HG02759 (cell line): ENCODE data around the gene TMEM132D.
"Not testable (repeated sequence)": the region's sequence is repeated elsewhere in the genome, so short reads cannot be mapped to it uniquely, and the experiment has no call there.

Experiments
- ATAC-seq: cut with Tn5 transposase; IDR thresholded peaks from one replicate; pipeline ENCODE4 v1.9.1; 2021; ENCODE audit warnings: mild to moderate bottlenecking, moderate library complexity; ENCODE audit not compliant: unreplicated experiment

TMEM132D gene

GRCh38 chr12:129549020-129549419 is 354.8 kb downstream of the TMEM132D start:
- not testable (repeated sequence) for ATAC-seq

- no peak for ATAC-seq
Observed at GRCh38 chr12:129544716-129545115, 359.1 kb downstream of the TMEM132D start.

GRCh38 chr12:129540954-129541353 is 362.9 kb downstream of the TMEM132D start:
- ATAC-seq = no peak

DNA sequence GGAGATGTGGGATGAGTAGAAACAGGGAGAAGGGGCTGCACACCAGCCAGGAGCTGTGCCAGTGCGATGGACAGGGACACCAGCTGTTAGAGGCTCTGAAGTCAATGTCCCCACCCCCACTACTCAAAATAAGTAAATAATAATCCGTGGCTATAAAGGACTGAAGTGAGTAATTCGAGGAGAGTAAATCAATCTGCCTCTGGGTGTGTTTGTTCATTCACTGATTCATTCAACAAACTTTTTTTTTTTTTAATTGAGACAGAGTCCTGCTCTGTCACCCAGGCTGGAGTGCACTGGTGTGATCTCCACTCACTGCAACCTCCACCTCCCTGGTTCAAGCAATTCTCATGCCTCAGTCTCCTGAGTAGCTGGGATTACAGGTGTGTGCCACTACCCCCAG is 363.6 kb downstream of the TMEM132D start:
- no peak for ATAC-seq

DNA sequence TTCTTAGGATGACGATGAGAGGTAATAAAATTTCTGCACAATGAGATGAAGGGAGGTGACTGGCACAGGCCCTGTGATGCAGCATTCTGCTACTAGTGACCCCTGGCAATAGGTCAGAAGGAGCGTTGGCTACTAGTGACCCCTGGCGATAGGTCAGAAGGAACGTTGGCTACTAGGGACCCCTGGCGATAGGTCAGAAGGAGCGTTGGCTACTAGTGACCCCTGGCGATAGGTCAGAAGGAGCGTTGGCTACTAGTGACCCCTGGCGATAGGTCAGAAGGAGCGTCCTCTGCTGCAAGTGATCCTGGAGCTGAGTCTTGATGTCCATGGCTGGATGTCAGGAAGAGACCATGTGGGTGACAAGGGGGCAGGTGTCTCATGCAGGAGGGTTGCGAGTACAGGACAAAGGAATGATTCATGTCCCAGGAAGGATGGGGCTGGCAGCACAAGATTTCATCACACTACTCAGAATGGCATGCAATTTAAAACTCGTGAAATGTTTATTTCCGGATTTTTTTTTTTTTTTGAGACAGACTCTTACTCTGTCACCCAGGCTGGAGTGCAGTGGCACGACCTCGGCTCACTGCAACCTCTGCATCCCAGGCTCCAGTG is 365.0 kb downstream of the TMEM132D start:
- not testable (repeated sequence) for ATAC-seq

DNA sequence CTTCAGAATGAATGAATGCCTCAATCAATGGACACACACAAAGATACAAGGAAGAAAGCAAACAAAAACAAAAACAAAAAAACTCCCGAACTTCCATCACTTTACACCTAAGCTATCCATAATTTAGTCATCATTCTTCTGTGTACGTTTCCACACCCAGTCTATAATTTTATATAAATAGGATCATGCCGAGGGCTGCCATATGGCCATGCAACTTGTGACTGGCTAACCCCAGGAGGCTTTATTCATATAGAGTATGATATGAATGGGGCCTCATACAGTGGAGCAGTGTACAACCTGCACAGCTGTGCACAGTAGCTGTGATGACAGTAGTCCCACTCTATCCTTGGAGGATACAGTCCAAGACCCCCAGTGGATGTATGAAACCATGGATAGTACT is 365.7 kb downstream of the TMEM132D start:
- no peak for ATAC-seq

- no peak for ATAC-seq
Observed at GRCh38 chr12:129534966-129535750, 368.7 kb downstream of the TMEM132D start.

DNA sequence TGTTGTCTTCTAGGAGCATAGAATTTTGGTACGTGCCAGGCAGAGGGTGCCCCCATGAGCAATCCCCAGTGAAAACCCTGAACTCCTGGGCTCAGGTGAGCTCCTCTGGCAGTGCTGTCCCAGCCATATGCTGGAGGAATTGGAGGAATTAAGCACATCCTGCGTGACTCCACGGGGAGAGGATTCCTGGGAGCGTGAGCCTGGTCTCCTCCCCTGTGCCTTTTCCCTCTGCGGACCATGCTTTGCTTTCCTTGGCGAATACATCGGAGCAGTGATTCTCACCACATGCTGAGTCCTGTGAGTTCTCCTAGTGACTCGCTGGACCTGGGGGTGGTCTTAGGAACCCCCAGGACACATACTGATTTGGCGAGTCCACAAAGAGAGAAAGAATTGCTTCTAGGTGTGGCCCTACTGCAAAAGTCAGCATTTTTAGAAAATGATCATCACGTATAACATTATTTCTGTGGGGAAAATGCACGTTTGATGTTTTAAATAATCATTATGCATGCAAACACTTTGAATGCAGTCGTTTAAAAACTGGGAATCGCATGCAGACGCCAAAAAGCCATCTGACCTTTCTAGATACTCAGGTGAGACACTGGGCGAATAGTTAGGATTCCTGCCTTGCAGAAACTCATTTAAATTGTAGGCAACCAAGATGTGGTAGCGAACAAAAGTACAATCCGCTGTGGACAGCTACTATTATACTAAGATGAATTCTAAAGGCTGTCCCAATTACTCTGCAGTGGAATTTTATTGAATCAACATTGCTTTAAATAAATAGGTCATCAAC is 370.9 kb downstream of the TMEM132D start:
- no peak for ATAC-seq

GRCh38 chr12:129532082-129532481 is 371.7 kb downstream of the TMEM132D start:
- ATAC-seq = no peak

- no peak for ATAC-seq
Observed at GRCh38 chr12:129530984-129531383, 372.8 kb downstream of the TMEM132D start.

DNA sequence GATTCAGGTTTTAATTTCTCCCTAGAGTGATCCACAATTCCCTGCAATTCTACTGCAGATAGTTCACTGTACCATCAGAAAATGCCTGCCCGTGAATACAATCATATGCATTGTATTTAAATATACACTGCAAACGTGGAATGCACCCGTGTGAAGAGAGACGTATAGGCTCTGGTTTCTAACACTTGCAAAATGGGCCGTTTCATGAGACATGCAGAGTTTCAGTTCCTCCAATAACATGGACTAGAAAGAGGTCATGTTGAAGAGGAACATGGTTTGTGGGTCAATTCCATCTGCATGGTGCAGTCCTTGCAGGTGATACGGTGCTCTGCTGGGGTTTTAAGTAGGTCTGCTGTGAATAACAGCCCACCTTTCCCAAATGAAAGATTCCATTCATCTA is 373.3 kb downstream of the TMEM132D start:
- ATAC-seq = no peak

DNA sequence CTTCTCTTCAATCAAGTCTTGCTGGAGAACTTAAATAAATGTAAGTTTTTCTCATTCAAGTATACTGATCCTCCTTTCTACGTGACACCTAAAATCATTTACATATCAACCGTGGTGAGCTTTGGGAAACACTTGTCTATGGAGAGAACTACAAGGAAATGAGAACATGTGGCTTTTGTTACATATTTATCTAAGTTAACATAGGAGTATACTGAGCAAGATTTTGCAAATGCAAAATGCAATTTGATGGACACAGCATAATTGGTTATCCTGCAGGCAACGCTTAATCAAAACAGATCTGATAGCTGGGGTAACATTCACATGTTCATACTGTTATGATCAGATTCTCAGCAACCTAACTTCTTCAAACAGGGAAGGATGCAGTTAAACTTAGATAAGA is 376.3 kb downstream of the TMEM132D start:
- no peak for ATAC-seq

GRCh38 chr12:129523621-129524020 is 380.2 kb downstream of the TMEM132D start:
- ATAC-seq = no peak

- ATAC-seq = no peak
Observed at GRCh38 chr12:129520739-129521138, 383.1 kb downstream of the TMEM132D start.

GRCh38 chr12:129503802-129504201 is 400.0 kb downstream of the TMEM132D start:
- no peak for ATAC-seq

GRCh38 chr12:129496226-129496625 is 407.6 kb downstream of the TMEM132D start:
- ATAC-seq = no peak

- ATAC-seq = no peak
Observed at GRCh38 chr12:129494766-129495165, 409.1 kb downstream of the TMEM132D start.

DNA sequence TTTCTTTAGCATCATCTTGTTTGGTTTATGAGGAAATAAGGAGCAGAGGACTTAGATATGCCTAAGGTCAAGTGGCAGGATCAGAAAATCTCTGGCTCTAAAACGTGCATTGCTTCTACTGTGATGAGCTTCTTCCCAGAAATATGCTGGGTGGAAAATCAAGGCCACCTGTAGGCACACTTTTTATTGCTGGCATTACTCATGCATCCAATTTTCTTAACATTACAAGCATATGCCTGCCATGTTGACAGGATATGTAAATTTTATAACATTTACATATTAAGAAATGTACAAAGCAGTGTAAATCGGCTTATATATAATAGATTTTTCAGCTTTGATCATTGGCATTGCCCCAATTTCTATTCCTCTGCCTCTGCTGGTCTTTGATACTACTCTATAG is 409.6 kb downstream of the TMEM132D start:
- ATAC-seq = no peak

DNA sequence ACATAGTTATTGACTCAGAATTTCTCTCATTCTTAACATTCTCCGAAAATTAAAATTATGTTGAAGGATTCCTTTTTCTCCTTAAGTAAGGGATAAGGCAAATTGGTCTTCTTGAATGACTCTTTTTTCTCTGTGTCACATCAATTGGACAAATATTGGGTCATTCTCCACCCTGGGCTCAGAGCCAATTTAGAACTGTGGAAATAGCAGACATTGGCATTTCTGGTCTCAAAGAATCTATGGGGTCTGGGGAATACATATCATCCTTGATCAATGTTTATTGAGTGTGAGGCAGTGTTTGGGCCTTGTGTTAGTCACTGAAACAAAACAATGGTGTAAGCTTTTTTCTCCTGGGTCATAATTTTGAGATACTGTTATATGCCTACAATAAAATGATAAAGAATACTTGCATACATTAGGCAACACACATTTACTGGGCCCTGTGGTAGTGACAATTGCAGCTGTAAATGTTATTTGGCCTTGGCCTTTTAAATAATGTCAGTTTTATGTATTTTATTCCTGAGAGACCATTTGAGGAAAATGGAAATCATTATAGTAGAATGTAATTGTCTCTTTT is 414.6 kb downstream of the TMEM132D start:
- no peak for ATAC-seq

DNA sequence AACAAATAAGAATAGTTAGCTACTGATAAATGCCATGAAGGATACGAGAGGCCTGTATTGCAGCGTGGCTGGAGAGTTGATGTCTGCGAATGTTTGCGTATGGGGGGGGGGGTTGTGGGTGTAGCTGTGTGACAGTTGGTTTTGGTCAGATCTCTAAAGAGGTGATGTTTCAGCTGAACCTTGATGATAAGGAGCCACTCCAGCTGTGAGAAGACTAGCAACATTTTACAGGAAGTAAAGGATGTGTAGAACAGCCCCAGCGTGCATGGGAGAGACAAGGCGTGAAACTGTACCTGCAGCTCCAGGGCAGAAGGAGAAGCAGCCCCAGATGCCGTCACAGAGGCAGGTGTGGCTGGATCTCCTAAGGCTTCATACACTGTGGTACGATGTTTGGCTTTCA is 416.9 kb downstream of the TMEM132D start:
- no peak for ATAC-seq

GRCh38 chr12:129483111-129483893 is 420.5 kb downstream of the TMEM132D start:
- ATAC-seq = no peak
